Keratinocyte (primary cell): ENCODE results near the gene CRIP3.

Experiments used
- CTCF ChIP-seq, 3 experiments: IDR thresholded peaks in 1 of 3; conservative IDR thresholded peaks in 1 of 3; optimal IDR thresholded peaks in 1 of 3; 2 replicates in 2 of 3; 3 replicates in 1 of 3; pipeline versions ENCODE3 to v1.5.1; 2011; ENCODE audit warnings: low read length in 3 of 3, mild to moderate bottlenecking in 3 of 3, moderate library complexity in 2 of 3, control low read depth in 1 of 3, inconsistent platforms in 1 of 3; ENCODE audit not compliant: insufficient read depth in 2 of 3; ENCODE audit errors: extremely low read depth in 1 of 3
- EZH2 ChIP-seq: IDR thresholded peaks from one replicate; pipeline ENCODE4 v1.6.1; 2012; ENCODE audit warnings: inconsistent platforms, mild to moderate bottlenecking, low read length, moderate library complexity

- no peak for TF ChIP-seq CTCF (optimal IDR thresholded peaks at IDR 0.05 in 1 of 3, IDR thresholded peaks at IDR 0.05 in 1 of 3, conservative IDR thresholded peaks at IDR 0.05 in 1 of 3; ENCODE audit: extremely low read depth in 1 of 3, insufficient read depth in 2 of 3, low read length in 3 of 3)
- TF ChIP-seq EZH2: no peak
Observed at GRCh38 chr6:43282636-43283513, 25.8 kb downstream of the CRIP3 start.
